Measurements from ENCODE around the gene MCTP1.

MCTP1 gene

GRCh38 chr5:94711785-94712184 lies 573.1 kb downstream of the MCTP1 start:
- Histone ChIP-seq H2AFZ (ENCODE audit: low read length) (no peak overlapping the region), H3K4me3 (ENCODE audit: low read length) (no peak overlapping the region), H3K79me2 (ENCODE audit: low read length) (no peaks in the 10 kb centered on the region), H3K36me3 (replicated peaks; ENCODE audit: insufficient read depth, low read length) (no peaks in the 10 kb centered on the region), H3K9ac (ENCODE audit: low read length) (no peak overlapping the region), H3K4me2 (ENCODE audit: low read depth, low read length) (no peak overlapping the region), H4K20me1 (ENCODE audit: insufficient read depth, low read length) (no peaks in the 10 kb centered on the region), H3K4me1 (ENCODE audit: low read length) (peaks cover 15% of the 10 kb centered on the region), H3F3A (ENCODE audit: insufficient read depth, low read length) (peaks cover 12% of the 10 kb centered on the region), H3K9me3 (replicated peaks; ENCODE audit: insufficient read depth, low read length) (no peaks in the 10 kb centered on the region), H3K9me2 (replicated peaks; ENCODE audit: insufficient read depth, low read length) (no peaks in the 10 kb centered on the region), H3K27me3 (replicated peaks; ENCODE audit: insufficient read depth, low read length) (no peaks in the 10 kb centered on the region), H3K27ac (ENCODE audit: low read length) (no peak overlapping the region)
- no peak for DNase-seq
- TF ChIP-seq CTCF (IDR thresholded peaks at IDR 0.05; ENCODE audit: low read length) (no peak), EZH2phosphoT487 (IDR thresholded peaks at IDR 0.05; ENCODE audit: low read length) (no peak), EZH2 (optimal IDR thresholded peaks at IDR 0.05; ENCODE audit: low read depth, low read length) (no peak)

- H3K27ac ChIP-seq (ENCODE audit: low read length), result no peak overlapping the region
- no peaks in the 10 kb centered on the region for H3K9me2 ChIP-seq (replicated peaks; ENCODE audit: insufficient read depth, low read length)
- no peak overlapping the region for H3K4me2 ChIP-seq (ENCODE audit: low read depth, low read length)
- H3F3A ChIP-seq (ENCODE audit: insufficient read depth, low read length), result peaks cover 12% of the 10 kb centered on the region
- TF ChIP-seq CTCF (IDR thresholded peaks at IDR 0.05; ENCODE audit: low read length), result no peak
- TF ChIP-seq EZH2 (optimal IDR thresholded peaks at IDR 0.05; ENCODE audit: low read depth, low read length), result no peak
- TF ChIP-seq EZH2phosphoT487 (IDR thresholded peaks at IDR 0.05; ENCODE audit: low read length), result no peak
- H3K27me3 ChIP-seq (replicated peaks; ENCODE audit: insufficient read depth, low read length), result no peaks in the 10 kb centered on the region
- H4K20me1 ChIP-seq (ENCODE audit: insufficient read depth, low read length), result no peaks in the 10 kb centered on the region
- no peaks in the 10 kb centered on the region for H3K9me3 ChIP-seq (replicated peaks; ENCODE audit: insufficient read depth, low read length)
- no peaks in the 10 kb centered on the region for H3K36me3 ChIP-seq (replicated peaks; ENCODE audit: insufficient read depth, low read length)
- H3K79me2 ChIP-seq (ENCODE audit: low read length), result no peaks in the 10 kb centered on the region
- H3K9ac ChIP-seq (ENCODE audit: low read length), result no peak overlapping the region
- H3K4me3 ChIP-seq (ENCODE audit: low read length), result no peak overlapping the region
- DNase-seq, result no peak
- H3K4me1 ChIP-seq (ENCODE audit: low read length), result peaks cover 37% of the 10 kb centered on the region
- no peak overlapping the region for H2AFZ ChIP-seq (ENCODE audit: low read length)
These were observed 575.6 kb downstream of the MCTP1 start for GRCh38 chr5:94709277-94709676.

GRCh38 chr5:94707359-94707758 lies 577.5 kb downstream of the MCTP1 start:
- Histone ChIP-seq H3K4me2 (ENCODE audit: low read depth, low read length) (peak overlapping the region; percentile 56), H3F3A (ENCODE audit: insufficient read depth, low read length) (peaks cover 23% of the 10 kb centered on the region), H3K27me3 (replicated peaks; ENCODE audit: insufficient read depth, low read length) (no peaks in the 10 kb centered on the region), H3K79me2 (ENCODE audit: low read length) (no peaks in the 10 kb centered on the region), H3K27ac (ENCODE audit: low read length) (peak overlapping the region; percentile 57; the same call in 1 of the 2 replicates), H3K9ac (ENCODE audit: low read length) (no peak overlapping the region), H2AFZ (ENCODE audit: low read length) (no peak overlapping the region), H3K4me1 (ENCODE audit: low read length) (peaks cover 49% of the 10 kb centered on the region), H3K36me3 (replicated peaks; ENCODE audit: insufficient read depth, low read length) (no peaks in the 10 kb centered on the region), H3K9me2 (replicated peaks; ENCODE audit: insufficient read depth, low read length) (no peaks in the 10 kb centered on the region), H3K4me3 (ENCODE audit: low read length) (peak overlapping the region; percentile 10; the same call in 1 of the 2 replicates), H3K9me3 (replicated peaks; ENCODE audit: insufficient read depth, low read length) (no peaks in the 10 kb centered on the region), H4K20me1 (ENCODE audit: insufficient read depth, low read length) (no peaks in the 10 kb centered on the region)
- peak; percentile 77 for DNase-seq
- TF ChIP-seq EZH2 (optimal IDR thresholded peaks at IDR 0.05; ENCODE audit: low read depth, low read length), result no peak
- TF ChIP-seq CTCF (IDR thresholded peaks at IDR 0.05; ENCODE audit: low read length), result no peak
- no peak for TF ChIP-seq EZH2phosphoT487 (IDR thresholded peaks at IDR 0.05; ENCODE audit: low read length)

All from MM.1S (cell line).